MM.1S (cell line): Measurements from ENCODE around the gene ACOXL.

Experiments
- DNase-seq: peaks from one replicate; pipeline ENCODE4 v3.0.0-alpha.2; 2015
- H2AFZ ChIP-seq: fragments of 300-600 bp; sonication (generic); 2 replicates; pipeline ENCODE4 v1.6.0; 2016; ENCODE audit warnings: antibody characterized with exemption, low read length
- H3F3A ChIP-seq: fragments of 300-600 bp; sonication (generic); 2 replicates; pipeline ENCODE4 v1.6.1; 2016; ENCODE audit warnings: mild to moderate bottlenecking, antibody characterized with exemption, low read length, moderate library complexity, mixed read lengths; ENCODE audit not compliant: insufficient read depth
- H3K27ac ChIP-seq: fragments of 300-600 bp; sonication (generic); 2 replicates; pipeline ENCODE4 v1.5.1; 2016; ENCODE audit warnings: mild to moderate bottlenecking, low read length
- H3K27me3 ChIP-seq: fragments of 300-600 bp; sonication (generic); replicated peaks from 2 replicates; pipeline ENCODE4 v1.6.0; 2016; ENCODE audit warnings: low read length; ENCODE audit not compliant: insufficient read depth
- H3K36me3 ChIP-seq: fragments of 300-600 bp; sonication (generic); replicated peaks from 2 replicates; pipeline ENCODE4 v1.6.1; 2016; ENCODE audit warnings: mild to moderate bottlenecking, low read length, mixed read lengths; ENCODE audit not compliant: insufficient read depth
- H3K4me1 ChIP-seq: fragments of 300-600 bp; sonication (generic); 2 replicates; pipeline ENCODE4 v1.6.1; 2016; ENCODE audit warnings: low read length, mixed read lengths
- H3K4me2 ChIP-seq: fragments of 300-600 bp; sonication (generic); 2 replicates; pipeline ENCODE4 v1.6.0; 2016; ENCODE audit warnings: low read depth, low read length
- H3K4me3 ChIP-seq: fragments of 300-600 bp; sonication (generic); 2 replicates; pipeline ENCODE4 v1.5.1; 2016; ENCODE audit warnings: low read length, mixed read lengths
- H3K79me2 ChIP-seq: fragments of 300-600 bp; sonication (generic); 2 replicates; pipeline ENCODE4 v1.6.1; 2016; ENCODE audit warnings: mixed run types, low read length, mixed read lengths
- H3K9ac ChIP-seq: fragments of 300-600 bp; sonication (generic); 2 replicates; pipeline ENCODE4 v1.6.1; 2016; ENCODE audit warnings: low read length, mixed read lengths
- H3K9me2 ChIP-seq: fragments of 300-600 bp; sonication (generic); replicated peaks from 2 replicates; pipeline ENCODE4 v1.6.1; 2016; ENCODE audit warnings: mild to moderate bottlenecking, low read length, mixed read lengths; ENCODE audit not compliant: insufficient read depth
- H3K9me3 ChIP-seq: fragments of 300-600 bp; sonication (generic); replicated peaks from 2 replicates; pipeline ENCODE4 v1.6.1; 2016; ENCODE audit warnings: mild to moderate bottlenecking, low read length, mixed read lengths; ENCODE audit not compliant: insufficient read depth
- H4K20me1 ChIP-seq: fragments of 300-600 bp; sonication (generic); 2 replicates; pipeline ENCODE4 v1.6.1; 2016; ENCODE audit warnings: mild to moderate bottlenecking, low read length, moderate library complexity, mixed read lengths; ENCODE audit not compliant: insufficient read depth
- EZH2 ChIP-seq: fragments of 300-600 bp; sonication (generic); optimal IDR thresholded peaks from 2 replicates; pipeline ENCODE3; 2017; ENCODE audit warnings: low read depth, mild to moderate bottlenecking, antibody characterized with exemption, low read length, mixed read lengths
- EZH2phosphoT487 ChIP-seq: fragments of 300-600 bp; sonication (generic); IDR thresholded peaks from 2 replicates; pipeline ENCODE4 v1.6.1; 2018; ENCODE audit warnings: antibody characterized with exemption, low read length
- TF ChIP-seq, protein P1 (sequence below): fragments of 300-600 bp; sonication (generic); IDR thresholded peaks from 2 replicates; pipeline ENCODE4 v1.5.1; 2016; ENCODE audit warnings: antibody characterized with exemption, low read length, mixed read lengths

ACOXL gene

DNA sequence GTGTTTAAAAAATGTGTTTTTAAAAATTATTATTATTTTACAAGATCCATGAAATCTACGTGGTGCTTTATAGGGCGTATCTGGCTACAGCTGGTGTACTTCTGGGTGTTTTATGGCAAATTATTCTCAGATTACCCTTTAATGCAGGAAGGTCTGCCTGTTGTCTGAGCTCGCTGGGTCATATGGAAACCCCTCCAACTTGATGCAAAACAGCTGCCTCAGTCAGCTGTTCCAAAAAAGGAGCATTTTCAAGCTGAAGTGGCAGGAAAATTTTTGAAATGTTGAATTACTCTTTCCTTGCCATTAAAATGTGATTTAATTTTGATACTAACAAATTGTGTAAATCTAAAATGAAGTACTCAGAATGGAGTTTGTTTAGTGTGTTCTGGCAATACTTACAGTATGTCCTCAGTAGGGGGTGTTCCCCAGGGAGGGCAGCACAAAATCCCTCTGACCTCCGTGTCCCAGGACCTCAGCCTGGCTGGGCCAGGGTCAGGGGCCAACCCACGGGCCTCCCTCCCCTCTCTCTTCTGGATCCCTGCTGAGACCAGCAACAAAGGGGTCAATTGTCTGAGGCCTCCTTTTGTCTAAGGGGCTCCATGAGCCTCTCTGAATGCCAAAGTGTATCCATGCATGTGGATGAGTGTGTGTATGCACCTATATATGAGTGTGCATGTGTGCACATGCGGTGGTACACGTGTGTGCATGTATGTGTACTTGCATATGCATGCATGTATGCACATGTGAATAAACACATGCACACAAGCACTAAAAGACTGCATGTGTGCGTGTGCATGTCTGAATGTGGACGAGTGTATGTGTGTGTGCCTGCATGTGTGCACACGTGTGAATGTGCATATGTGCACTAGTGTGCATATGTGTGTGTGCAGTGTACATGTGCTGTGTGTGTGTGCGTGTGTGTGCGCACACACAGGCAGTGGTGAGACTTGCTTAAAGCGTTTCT is 105.4 kb downstream of the ACOXL start:
- Histone ChIP-seq H3K9me2 (no peaks in the 10 kb centered on the region), H3K36me3 (no peaks in the 10 kb centered on the region), H3F3A (no peaks in the 10 kb centered on the region; the same call in 1 of the 2 replicates), H3K4me1 (no peaks in the 10 kb centered on the region), H3K27me3 (no peaks in the 10 kb centered on the region), H2AFZ (no peak overlapping the region), H3K27ac (no peak overlapping the region), H3K9me3 (no peaks in the 10 kb centered on the region), H3K79me2 (no peaks in the 10 kb centered on the region), H4K20me1 (no peaks in the 10 kb centered on the region), H3K4me2 (no peak overlapping the region), H3K4me3 (no peak overlapping the region), H3K9ac (no peak overlapping the region)
- DNase-seq = no peak
- TF ChIP-seq, protein P1, sequence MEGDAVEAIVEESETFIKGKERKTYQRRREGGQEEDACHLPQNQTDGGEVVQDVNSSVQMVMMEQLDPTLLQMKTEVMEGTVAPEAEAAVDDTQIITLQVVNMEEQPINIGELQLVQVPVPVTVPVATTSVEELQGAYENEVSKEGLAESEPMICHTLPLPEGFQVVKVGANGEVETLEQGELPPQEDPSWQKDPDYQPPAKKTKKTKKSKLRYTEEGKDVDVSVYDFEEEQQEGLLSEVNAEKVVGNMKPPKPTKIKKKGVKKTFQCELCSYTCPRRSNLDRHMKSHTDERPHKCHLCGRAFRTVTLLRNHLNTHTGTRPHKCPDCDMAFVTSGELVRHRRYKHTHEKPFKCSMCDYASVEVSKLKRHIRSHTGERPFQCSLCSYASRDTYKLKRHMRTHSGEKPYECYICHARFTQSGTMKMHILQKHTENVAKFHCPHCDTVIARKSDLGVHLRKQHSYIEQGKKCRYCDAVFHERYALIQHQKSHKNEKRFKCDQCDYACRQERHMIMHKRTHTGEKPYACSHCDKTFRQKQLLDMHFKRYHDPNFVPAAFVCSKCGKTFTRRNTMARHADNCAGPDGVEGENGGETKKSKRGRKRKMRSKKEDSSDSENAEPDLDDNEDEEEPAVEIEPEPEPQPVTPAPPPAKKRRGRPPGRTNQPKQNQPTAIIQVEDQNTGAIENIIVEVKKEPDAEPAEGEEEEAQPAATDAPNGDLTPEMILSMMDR = no peak
- TF ChIP-seq EZH2phosphoT487 (no peak), EZH2 (no peak)

DNA sequence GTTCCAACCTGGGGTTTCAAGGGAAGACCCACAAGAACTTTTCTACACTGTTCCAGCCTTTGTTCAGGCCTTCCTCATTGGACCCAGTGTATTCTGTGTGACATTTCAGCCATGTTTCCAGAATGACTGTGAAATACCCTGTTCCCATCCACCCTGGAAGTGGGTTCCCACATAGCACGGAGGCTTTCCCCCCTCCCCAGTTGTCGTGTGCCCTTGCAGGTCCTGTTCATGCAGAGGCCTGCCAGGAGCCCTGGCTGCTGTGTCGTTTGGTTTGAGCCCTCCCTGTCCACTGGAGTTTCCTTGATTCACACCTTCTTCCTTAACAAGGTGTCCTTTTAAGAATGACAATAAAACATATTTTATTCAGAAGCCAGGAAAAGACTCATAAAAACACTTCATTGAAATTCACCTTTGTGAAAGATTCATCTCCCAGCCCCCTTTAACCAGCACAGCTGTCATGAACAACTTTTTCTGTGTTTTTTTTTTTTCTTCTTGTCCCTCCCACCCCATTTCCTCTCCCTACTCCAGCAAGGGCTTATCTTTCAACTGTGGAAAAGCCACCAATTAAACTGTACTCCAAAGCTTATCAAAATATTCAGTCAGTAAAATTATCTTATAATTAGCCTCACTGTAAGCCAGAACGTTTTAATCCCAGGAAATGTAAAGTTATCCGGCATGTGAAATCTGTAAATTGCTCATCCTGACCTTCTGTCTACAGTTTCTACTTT is 106.4 kb downstream of the ACOXL start:
- no peak overlapping the region for H3K9ac ChIP-seq
- H3K4me3 ChIP-seq = no peak overlapping the region
- no peak overlapping the region for H2AFZ ChIP-seq
- H3F3A ChIP-seq = no peaks in the 10 kb centered on the region
- H3K27ac ChIP-seq = no peak overlapping the region
- DNase-seq = no peak
- no peak overlapping the region for H3K4me2 ChIP-seq
- H4K20me1 ChIP-seq = no peaks in the 10 kb centered on the region
- no peaks in the 10 kb centered on the region for H3K9me3 ChIP-seq
- TF ChIP-seq EZH2phosphoT487 (no peak), EZH2 (no peak)
- TF ChIP-seq, protein P1 = no peak
- H3K4me1 ChIP-seq = no peaks in the 10 kb centered on the region
- H3K27me3 ChIP-seq = no peaks in the 10 kb centered on the region
- no peaks in the 10 kb centered on the region for H3K36me3 ChIP-seq
- H3K9me2 ChIP-seq = no peaks in the 10 kb centered on the region
- H3K79me2 ChIP-seq = no peaks in the 10 kb centered on the region

- Histone ChIP-seq H3K27me3 (no peaks in the 10 kb centered on the region), H3K4me1 (no peaks in the 10 kb centered on the region), H3K4me2 (no peak overlapping the region), H2AFZ (no peak overlapping the region), H3K9me2 (no peaks in the 10 kb centered on the region), H3K79me2 (no peaks in the 10 kb centered on the region), H3K9me3 (no peaks in the 10 kb centered on the region), H3K4me3 (no peak overlapping the region), H3F3A (no peaks in the 10 kb centered on the region), H3K9ac (no peak overlapping the region), H3K27ac (no peak overlapping the region), H3K36me3 (no peaks in the 10 kb centered on the region), H4K20me1 (no peaks in the 10 kb centered on the region)
- TF ChIP-seq, protein P1 = no peak
- no peak for TF ChIP-seq EZH2phosphoT487
- TF ChIP-seq EZH2 = no peak
- no peak for DNase-seq
Observed at GRCh38 chr2:110840508-110840907, 108.1 kb downstream of the ACOXL start.
